ENCODE results near the gene HSBP1L1.
"Not testable (repeated sequence)": the region's sequence is repeated elsewhere in the genome, so short reads cannot be mapped to it uniquely, and the experiment has no call there.

DNA sequence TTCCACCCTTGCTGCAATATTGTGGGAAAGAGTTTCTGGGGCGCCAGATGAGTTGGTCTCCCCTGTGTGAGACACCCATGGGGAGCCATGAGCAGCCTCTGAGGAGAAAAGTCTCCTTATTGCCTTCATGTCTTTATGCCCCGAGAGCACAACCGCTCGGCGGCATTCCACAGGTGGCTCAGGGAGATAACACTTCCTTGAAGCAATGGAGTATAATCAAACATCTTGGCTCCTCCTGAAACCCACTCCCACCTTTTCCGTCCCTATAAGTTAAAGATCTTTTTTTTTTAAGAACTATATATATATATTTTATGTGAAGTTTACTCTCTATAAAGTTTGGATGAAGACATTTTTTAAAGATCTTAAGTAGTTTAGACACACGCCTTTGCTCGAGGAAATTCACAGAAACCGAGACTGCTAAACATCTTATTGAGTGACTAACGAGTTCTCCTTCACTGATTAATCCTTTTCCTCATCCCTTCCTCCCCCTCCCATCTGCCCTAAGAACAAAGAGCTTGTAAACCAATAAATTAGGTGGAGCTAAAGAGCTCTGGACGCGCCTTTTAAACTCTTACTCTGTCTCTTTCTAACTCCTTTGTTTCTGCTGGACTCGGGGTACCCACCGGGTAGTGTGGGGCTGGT is 47.2 kb downstream of the HSBP1L1 start:
- not testable (repeated sequence) for TF ChIP-seq CREB1 (CRISPR knock-in tag; IDR thresholded peaks at IDR 0.05; ENCODE audit: low read depth); CTCF (conservative IDR thresholded peaks at IDR 0.05; ENCODE audit: low read depth in 2 of 2); POLR2AphosphoS5 (IDR thresholded peaks at IDR 0.05; ENCODE audit: low read depth); REST (IDR thresholded peaks at IDR 0.05; ENCODE audit: unreplicated experiment); EZH2 (IDR thresholded peaks at IDR 0.05; ENCODE audit: low read depth, unreplicated experiment); EZH2phosphoT487 (IDR thresholded peaks at IDR 0.05; ENCODE audit: unreplicated experiment); ZNF114 (CRISPR knock-in tag; IDR thresholded peaks at IDR 0.05); JUNB (IDR thresholded peaks at IDR 0.05; ENCODE audit: unreplicated experiment); ZNF331 (CRISPR knock-in tag; IDR thresholded peaks at IDR 0.05; ENCODE audit: low read depth)
- TF ChIP-seq, protein P1, sequence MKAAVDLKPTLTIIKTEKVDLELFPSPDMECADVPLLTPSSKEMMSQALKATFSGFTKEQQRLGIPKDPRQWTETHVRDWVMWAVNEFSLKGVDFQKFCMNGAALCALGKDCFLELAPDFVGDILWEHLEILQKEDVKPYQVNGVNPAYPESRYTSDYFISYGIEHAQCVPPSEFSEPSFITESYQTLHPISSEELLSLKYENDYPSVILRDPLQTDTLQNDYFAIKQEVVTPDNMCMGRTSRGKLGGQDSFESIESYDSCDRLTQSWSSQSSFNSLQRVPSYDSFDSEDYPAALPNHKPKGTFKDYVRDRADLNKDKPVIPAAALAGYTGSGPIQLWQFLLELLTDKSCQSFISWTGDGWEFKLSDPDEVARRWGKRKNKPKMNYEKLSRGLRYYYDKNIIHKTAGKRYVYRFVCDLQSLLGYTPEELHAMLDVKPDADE (IDR thresholded peaks at IDR 0.05) = not testable (repeated sequence)

All from GM23338 (cell line).